Heart left ventricle (tissue), 16 donors: ENCODE data around the gene FARSB. TPM values are rescaled to one million over a fixed set of nuclear protein-coding genes. Genes with fewer than 3 reads are reported as not detected.

Experiments
- ATAC-seq, 4 donors: fragments of 200-7000 bp; cut with Tn5 transposase; one replicate each; pipeline ENCODE4 v1.9.1; 2020 to 2022; ENCODE audit warnings: moderate library complexity in 4 of 4, mild to moderate bottlenecking in 3 of 4, moderate number of reproducible peaks in 1 of 4
- DNase-seq, 5 donors: peaks; one replicate each; pipeline ENCODE4 v3.0.0-alpha.2; 2020
- H3K27ac ChIP-seq, 12 donors: fragments of 200-600 bp; sonication (generic) in 4 of 12; one replicate each; pipeline versions ENCODE4 v1.5.0 to v1.8.0; 2016 to 2022; ENCODE audit warnings: mild to moderate bottlenecking in 2 of 12
- H3K27me3 ChIP-seq, 9 donors: fragments of 200-600 bp; sonication (generic) in 2 of 9; one replicate each; pipeline versions ENCODE4 v1.5.1 to v1.8.0; 2016 to 2022; ENCODE audit warnings: mild to moderate bottlenecking in 3 of 9
- H3K36me3 ChIP-seq, 9 donors: fragments of 200-600 bp; sonication (generic) in 2 of 9; one replicate each; pipeline versions ENCODE4 v1.5.0 to v1.8.0; 2018 to 2022; ENCODE audit warnings: mild to moderate bottlenecking in 2 of 9
- H3K4me1 ChIP-seq, 12 donors: fragments of 200-600 bp; sonication (generic) in 4 of 12; one replicate each; pipeline versions ENCODE4 v1.5.0 to v1.8.0; 2016 to 2022; ENCODE audit warnings: mild to moderate bottlenecking in 3 of 12
- H3K4me3 ChIP-seq, 12 donors: fragments of 200-600 bp; sonication (generic) in 4 of 12; one replicate each; pipeline versions ENCODE4 v1.5.0 to v1.8.0; 2017 to 2022; ENCODE audit warnings: mild to moderate bottlenecking in 9 of 12, moderate library complexity in 4 of 12
- H3K9me3 ChIP-seq, 12 donors: fragments of 200-600 bp; sonication (generic) in 4 of 12; one replicate each; pipeline versions ENCODE4 v1.5.0 to v1.8.0; 2016 to 2022; ENCODE audit warnings: mild to moderate bottlenecking in 1 of 12
- POLR2A ChIP-seq, 2 donors: fragments of 450-650 bp; IDR thresholded peaks; one replicate each; pipeline ENCODE4 v1.6.1; 2017; ENCODE audit warnings: antibody characterized with exemption in 2 of 2, mild to moderate bottlenecking in 2 of 2, moderate library complexity in 2 of 2
- WGBS, 4 donors: extraction: QIAGEN DNeasy Blood & Tissue Kit in 2 of 4; methylation state at CpG; one replicate each; pipeline versions ENCODE4 v1.1.5 to v1.1.7; 2013 to 2018; 5-methylcytosine and 5-hydroxymethylcytosine counted together
- intact Hi-C, 10 donors: fragments of 100-400 bp; cut with DNase I; formaldehyde crosslinking; loops; one replicate each; pipeline versions ENCODE4 v1.11.1 to v1.14.2; 2022
- polyA plus RNA-seq, 2 donors: library from polyadenylated mRNA; stranded (reverse); fragments of 200-250 nt; gene quantifications; one replicate each; pipeline ENCODE4 v1.2.3, GENCODE V29; 2013
- total RNA-seq, 9 donors: library from RNA; depleted of rRNA in 2 of 9; stranded (reverse); fragments of >200 nt in 2 of 9; fragmentation: NEBNext Ultra II Directional in 3 of 9; extraction: Animal tissue kit (Norgen Biotek cat#: 25700) in 3 of 9; gene quantifications; one replicate each; pipeline versions ENCODE4 v1.1.0 to v1.2.4, GENCODE V29; 2016 to 2023
- TF ChIP-seq, protein P1 (sequence below), 12 donors: fragments of 200-600 bp; sonication (generic) in 4 of 12; IDR thresholded peaks; one replicate each; pipeline versions ENCODE4 v1.5.0 to v1.8.0; 2018 to 2022; ENCODE audit warnings: antibody characterized with exemption in 12 of 12, mild to moderate bottlenecking in 5 of 12
- donor health status: ischemic (EF 13 %, LVEDD 7.1; RV severe dilation, severe dysfunction).
- donor health status: healthy with polysubstance abuse.
- donor health status: DM: no; HTN: yes; CAD: no.
- donor health status: DM: no; HTN: no; CAD: no.
- donor health status: ischemic (EF 25% LVEDD 6.9; RV normal size, moderate dysfunction).
- donor health status: ischemic (EF 25% LVEDD 5.7; RV mildly dilated, moderate dysfunction).
- donor health status: healthy.
- donor health status: DM: yes; HTN: yes; CAD: no.
- donor health status: ischemic (EF 35%, LVEDD 5.7; RV mildly dilated, moderate dysfunction).
- donor health status: nonischemic (EF 11% LVEDD 7.7; RV severe dilation, severe dysfunction).
- donor health status: DM: yes; HTN: yes; CAD: no.
- donor health status: PGD.
- donor health status: ischemic (EF 29% LVEDD 5.4; RV normal size, mild dysfunction).
- donor health status: nonischemic (EF 23%, LVEDD 6.1; RV moderate dilation, normal function).

FARSB gene
- total and polyA plus RNA-seq, 11 donors: 9.8 to 29.2 (median 19.5) TPM

DNA sequence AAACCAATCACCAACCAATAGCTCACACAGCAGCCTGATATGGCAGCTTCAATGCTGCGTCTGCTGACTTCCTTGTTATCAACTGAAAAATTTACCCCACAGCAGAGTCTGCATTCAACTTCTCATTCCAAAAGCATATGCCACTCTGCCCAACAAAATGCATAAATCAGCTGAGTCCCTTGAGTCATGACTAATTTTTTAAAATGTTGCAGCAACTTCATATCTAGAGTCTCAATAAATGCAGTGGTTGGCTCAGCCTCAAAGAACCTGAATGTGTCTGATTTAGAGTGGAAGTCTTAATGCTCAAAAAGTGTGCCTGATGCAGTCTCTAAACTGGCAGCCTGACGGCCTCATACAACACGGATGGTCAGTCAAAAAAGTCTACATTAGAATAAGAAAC is 46.5 kb downstream of the FARSB start:
- DNase-seq: no peak
- H3K4me3 ChIP-seq: no peak overlapping the region
- no peaks in the 10 kb centered on the region for H3K27me3 ChIP-seq
- no peak for ATAC-seq
- TF ChIP-seq, protein P1, sequence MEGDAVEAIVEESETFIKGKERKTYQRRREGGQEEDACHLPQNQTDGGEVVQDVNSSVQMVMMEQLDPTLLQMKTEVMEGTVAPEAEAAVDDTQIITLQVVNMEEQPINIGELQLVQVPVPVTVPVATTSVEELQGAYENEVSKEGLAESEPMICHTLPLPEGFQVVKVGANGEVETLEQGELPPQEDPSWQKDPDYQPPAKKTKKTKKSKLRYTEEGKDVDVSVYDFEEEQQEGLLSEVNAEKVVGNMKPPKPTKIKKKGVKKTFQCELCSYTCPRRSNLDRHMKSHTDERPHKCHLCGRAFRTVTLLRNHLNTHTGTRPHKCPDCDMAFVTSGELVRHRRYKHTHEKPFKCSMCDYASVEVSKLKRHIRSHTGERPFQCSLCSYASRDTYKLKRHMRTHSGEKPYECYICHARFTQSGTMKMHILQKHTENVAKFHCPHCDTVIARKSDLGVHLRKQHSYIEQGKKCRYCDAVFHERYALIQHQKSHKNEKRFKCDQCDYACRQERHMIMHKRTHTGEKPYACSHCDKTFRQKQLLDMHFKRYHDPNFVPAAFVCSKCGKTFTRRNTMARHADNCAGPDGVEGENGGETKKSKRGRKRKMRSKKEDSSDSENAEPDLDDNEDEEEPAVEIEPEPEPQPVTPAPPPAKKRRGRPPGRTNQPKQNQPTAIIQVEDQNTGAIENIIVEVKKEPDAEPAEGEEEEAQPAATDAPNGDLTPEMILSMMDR (IDR thresholded peaks at IDR 0.05): no peak
- TF ChIP-seq POLR2A (IDR thresholded peaks at IDR 0.05): no peak
- WGBS, 4 donors: 94 to 96% (median 95%) methylated on average over 3 of the region's 3 CpGs
- H3K36me3 ChIP-seq: peaks cover 0 to 66% (median 32%) of the 10 kb centered on the region in 9 donors
- intact Hi-C loops: loop anchor here in 1 of 10 donors (5.0 kb wide), 1 partner anchor 42 kb away; no protein-coding TSS in a partner anchor
- H3K9me3 ChIP-seq: no peaks in the 10 kb centered on the region
- peaks cover 0 to 3% (median 0%) of the 10 kb centered on the region in 12 donors for H3K4me1 ChIP-seq
- H3K27ac ChIP-seq: no peak overlapping the region

DNA sequence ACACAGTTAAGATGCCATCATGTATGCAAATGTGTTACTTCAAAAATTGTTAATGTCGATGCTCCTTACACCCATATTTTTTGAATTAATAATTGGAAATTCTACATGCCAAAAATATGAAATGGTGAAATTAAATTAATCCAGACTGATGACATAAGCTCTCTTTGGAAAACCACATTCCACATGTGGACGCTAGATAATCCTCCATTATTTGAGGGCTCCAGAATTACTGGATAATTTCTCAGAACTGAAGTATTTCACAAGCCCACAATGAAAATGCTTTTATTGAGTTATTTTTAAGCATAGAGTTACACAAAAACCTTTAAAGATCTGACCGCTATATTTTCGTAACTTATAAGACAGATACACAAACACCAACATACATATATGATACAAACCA is 47.8 kb downstream of the FARSB start:
- Histone ChIP-seq H3K9me3 (no peaks in the 10 kb centered on the region), H3K4me3 (no peak overlapping the region), H3K27me3 (no peaks in the 10 kb centered on the region), H3K4me1 (peaks cover 0 to 3% (median 0%) of the 10 kb centered on the region in 12 donors), H3K27ac (no peak overlapping the region), H3K36me3 (peaks cover 0 to 61% (median 24%) of the 10 kb centered on the region in 9 donors)
- WGBS, 4 donors: 67 to 94% (median 70%) methylated on average over 4 of the region's 4 CpGs
- intact Hi-C loops: loop anchor here in 1 of 10 donors (5.0 kb wide), 1 partner anchor 41 kb away; no protein-coding TSS in a partner anchor
- DNase-seq: no peak
- ATAC-seq: no peak
- TF ChIP-seq POLR2A (IDR thresholded peaks at IDR 0.05): no peak
- TF ChIP-seq, protein P1 (IDR thresholded peaks at IDR 0.05): no peak

DNA sequence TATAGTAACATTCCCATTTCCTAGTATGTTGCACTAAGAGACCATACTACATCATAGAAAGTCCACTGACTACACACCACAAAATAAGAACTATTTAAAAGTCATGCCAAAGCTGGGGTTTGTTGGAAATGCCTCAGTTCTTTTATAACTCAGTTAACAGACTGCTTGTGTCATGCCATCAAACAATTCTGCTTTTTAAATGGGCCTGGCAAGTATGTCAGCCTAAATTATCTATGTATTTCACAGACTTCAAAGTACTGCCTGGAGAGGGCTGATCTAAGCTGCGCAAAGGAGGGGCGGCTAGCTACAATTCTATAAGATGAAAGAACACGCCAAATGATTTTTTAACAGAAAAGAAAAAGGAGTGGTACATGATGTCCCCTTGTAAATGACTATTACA is 49.6 kb downstream of the FARSB start:
- no peak for ATAC-seq

DNA sequence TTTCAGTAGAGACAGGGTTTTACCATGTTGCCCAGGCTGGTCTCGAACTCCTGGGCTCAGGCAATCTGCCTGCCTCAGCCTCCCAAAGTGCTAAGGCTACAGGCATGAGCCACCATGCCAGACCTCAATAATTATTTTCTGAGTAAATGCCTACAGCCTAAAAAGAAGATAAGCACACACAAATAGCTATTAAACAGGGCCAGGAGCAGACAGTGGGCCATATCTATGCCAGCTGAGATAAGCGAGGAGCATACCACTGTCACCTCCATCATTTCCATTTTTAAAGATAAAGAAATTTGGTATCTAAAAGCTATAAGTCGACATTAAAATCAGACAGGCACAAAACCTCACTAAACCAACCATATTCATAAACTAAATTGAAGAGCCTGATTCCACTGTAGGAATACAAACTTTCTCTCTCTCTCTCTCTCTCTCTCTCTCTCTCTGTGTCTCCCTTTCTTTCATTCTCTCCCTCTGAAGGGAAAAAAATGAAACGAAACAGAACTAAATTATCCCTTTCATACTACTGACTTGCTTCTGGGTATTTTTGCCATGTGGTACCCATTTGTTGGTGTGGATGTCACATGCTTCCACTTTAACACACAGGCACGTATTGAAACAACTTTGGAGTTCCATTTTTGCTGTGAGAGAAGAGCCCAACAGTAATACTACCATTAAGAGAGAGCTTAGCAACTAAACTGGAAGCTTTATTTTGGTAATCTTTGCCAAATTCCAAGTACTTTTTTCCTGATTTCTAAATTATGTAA is 51.0 kb downstream of the FARSB start:
- Histone ChIP-seq H3K9me3 (no peaks in the 10 kb centered on the region), H3K36me3 (peaks cover 0 to 49% (median 1%) of the 10 kb centered on the region in 9 donors), H3K4me1 (peaks cover 0 to 3% (median 0%) of the 10 kb centered on the region in 12 donors), H3K4me3 (no peak overlapping the region), H3K27ac (no peak overlapping the region), H3K27me3 (no peaks in the 10 kb centered on the region)
- 66 to 72% (median 71%) methylated on average over 5 of the region's 5 CpGs for WGBS, 4 donors
- TF ChIP-seq, protein P1 (IDR thresholded peaks at IDR 0.05): no peak
- no peak for TF ChIP-seq POLR2A (IDR thresholded peaks at IDR 0.05)
- DNase-seq (no peak), ATAC-seq (no peak)
- intact Hi-C loops: loop anchor here in 1 of 10 donors (5.0 kb wide), 1 partner anchor 38 kb away; no protein-coding TSS in a partner anchor

More for the DNA sequence above, 49.6 kb downstream of the FARSB start:
- H3K36me3 ChIP-seq: peaks cover 0 to 51% (median 6%) of the 10 kb centered on the region in 9 donors
- DNase-seq: no peak
- no peaks in the 10 kb centered on the region for H3K9me3 ChIP-seq
- WGBS, 4 donors: 93 to 98% (median 96%) methylated on average over 3 of the region's 3 CpGs
- no peak for TF ChIP-seq POLR2A (IDR thresholded peaks at IDR 0.05)
- TF ChIP-seq, protein P1 (IDR thresholded peaks at IDR 0.05): no peak
- no peak overlapping the region for H3K27ac ChIP-seq
- H3K4me3 ChIP-seq: no peak overlapping the region
- no peaks in the 10 kb centered on the region for H3K27me3 ChIP-seq
- peaks cover 0 to 3% (median 0%) of the 10 kb centered on the region in 12 donors for H3K4me1 ChIP-seq
- intact Hi-C loops: loop anchor here in 1 of 10 donors (5.0 kb wide), 1 partner anchor 39 kb away; no protein-coding TSS in a partner anchor
